ENCODE results near the gene SLF2.

SLF2 gene, protein sequence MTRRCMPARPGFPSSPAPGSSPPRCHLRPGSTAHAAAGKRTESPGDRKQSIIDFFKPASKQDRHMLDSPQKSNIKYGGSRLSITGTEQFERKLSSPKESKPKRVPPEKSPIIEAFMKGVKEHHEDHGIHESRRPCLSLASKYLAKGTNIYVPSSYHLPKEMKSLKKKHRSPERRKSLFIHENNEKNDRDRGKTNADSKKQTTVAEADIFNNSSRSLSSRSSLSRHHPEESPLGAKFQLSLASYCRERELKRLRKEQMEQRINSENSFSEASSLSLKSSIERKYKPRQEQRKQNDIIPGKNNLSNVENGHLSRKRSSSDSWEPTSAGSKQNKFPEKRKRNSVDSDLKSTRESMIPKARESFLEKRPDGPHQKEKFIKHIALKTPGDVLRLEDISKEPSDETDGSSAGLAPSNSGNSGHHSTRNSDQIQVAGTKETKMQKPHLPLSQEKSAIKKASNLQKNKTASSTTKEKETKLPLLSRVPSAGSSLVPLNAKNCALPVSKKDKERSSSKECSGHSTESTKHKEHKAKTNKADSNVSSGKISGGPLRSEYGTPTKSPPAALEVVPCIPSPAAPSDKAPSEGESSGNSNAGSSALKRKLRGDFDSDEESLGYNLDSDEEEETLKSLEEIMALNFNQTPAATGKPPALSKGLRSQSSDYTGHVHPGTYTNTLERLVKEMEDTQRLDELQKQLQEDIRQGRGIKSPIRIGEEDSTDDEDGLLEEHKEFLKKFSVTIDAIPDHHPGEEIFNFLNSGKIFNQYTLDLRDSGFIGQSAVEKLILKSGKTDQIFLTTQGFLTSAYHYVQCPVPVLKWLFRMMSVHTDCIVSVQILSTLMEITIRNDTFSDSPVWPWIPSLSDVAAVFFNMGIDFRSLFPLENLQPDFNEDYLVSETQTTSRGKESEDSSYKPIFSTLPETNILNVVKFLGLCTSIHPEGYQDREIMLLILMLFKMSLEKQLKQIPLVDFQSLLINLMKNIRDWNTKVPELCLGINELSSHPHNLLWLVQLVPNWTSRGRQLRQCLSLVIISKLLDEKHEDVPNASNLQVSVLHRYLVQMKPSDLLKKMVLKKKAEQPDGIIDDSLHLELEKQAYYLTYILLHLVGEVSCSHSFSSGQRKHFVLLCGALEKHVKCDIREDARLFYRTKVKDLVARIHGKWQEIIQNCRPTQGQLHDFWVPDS

DNA sequence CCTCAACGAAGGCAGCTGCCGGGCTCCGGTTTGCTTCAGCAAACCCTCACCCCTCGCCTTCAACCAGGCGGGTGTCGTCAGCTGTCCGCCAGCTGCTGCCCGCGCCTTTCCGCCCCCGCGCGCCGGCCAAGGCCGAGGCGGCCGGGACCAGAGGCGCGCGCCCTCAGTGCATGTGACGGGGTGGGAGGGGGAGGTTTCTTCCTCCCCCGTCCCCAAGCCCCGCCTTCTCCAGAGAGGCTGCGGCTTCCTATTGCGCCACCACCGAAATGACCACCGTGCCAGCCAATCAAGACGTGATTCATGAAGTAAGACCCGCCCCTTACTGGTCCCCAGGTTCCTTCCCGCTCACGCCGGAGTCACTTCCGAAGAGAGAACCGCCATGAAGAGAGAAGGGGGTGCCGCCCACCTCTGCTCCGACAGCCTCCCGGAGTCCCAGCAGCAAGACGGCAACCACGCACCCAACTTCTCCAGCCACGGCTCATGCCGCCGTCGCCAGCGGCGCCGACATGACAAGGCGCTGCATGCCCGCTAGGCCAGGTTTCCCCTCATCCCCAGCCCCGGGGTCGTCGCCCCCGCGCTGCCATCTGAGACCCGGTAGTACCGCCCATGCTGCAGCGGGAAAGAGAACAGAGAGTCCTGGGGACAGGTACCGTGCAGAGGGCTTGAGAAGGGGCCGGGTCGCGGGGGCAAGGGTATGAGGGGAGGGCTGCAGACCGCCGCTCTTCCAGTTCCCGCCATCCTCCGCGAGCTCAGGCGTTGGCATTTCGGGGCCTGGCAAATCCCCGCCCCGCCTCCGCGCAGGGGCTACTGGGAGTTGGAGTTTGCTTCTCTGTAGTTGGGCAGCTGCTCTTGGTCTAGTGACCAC, at the start of gene SLF2:
TSS of gene SLF2 (plus strand) at position 359 of the 865 bp plus-strand sequence. CDS start at position 507, 148 bp downstream.
- POLR2A ChIA-PET (ENCODE audit: low non-redundant PET): interaction anchor here (0.6 kb wide), 1 partner anchor 205 kb away, joined by 3 read pairs; no protein-coding TSS in a partner anchor
- peak; percentile 100 for DNase-seq (ENCODE audit: low spot score)
- peak within 1 kb of the TSS; percentile 91 for H3K27ac ChIP-seq
- CTCF ChIA-PET: interaction anchor here (0.6 to 1.4 kb wide), 4 partner anchors 10 to 653 kb away, joined by 3 to 4 read pairs (median 3); no protein-coding TSS in a partner anchor
- TF ChIP-seq, protein P1, sequence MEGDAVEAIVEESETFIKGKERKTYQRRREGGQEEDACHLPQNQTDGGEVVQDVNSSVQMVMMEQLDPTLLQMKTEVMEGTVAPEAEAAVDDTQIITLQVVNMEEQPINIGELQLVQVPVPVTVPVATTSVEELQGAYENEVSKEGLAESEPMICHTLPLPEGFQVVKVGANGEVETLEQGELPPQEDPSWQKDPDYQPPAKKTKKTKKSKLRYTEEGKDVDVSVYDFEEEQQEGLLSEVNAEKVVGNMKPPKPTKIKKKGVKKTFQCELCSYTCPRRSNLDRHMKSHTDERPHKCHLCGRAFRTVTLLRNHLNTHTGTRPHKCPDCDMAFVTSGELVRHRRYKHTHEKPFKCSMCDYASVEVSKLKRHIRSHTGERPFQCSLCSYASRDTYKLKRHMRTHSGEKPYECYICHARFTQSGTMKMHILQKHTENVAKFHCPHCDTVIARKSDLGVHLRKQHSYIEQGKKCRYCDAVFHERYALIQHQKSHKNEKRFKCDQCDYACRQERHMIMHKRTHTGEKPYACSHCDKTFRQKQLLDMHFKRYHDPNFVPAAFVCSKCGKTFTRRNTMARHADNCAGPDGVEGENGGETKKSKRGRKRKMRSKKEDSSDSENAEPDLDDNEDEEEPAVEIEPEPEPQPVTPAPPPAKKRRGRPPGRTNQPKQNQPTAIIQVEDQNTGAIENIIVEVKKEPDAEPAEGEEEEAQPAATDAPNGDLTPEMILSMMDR (conservative IDR thresholded peaks at IDR 0.05; ENCODE audit: low read depth): no peak

DNA sequence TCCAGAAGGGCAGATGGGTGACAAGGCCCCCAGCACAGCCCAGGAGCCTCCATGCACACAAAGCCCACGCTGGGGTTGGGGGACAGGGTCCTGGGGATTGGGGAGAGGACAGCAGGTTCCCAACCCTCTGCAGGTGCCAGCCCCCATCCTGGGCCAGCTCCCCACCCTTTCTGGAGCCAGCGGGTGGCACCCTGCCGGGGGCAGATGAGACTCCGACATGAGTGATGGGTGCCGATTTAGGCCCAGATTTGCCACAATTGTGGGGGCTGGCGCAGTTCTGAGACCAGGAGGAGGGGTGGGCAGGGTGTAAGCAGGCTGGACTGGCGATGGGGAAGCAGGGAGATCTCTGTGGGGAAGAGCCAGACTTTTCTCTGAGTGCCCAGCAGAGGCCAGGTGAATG, 49.3 kb upstream of the SLF2 start:
- POLR2A ChIA-PET (ENCODE audit: low non-redundant PET): no interaction called here
- DNase-seq (ENCODE audit: low spot score): no peak
- CTCF ChIA-PET: no interaction called here
- TF ChIP-seq, protein P1 (conservative IDR thresholded peaks at IDR 0.05; ENCODE audit: low read depth): no peak
- no peak overlapping the region for H3K27ac ChIP-seq

DNA sequence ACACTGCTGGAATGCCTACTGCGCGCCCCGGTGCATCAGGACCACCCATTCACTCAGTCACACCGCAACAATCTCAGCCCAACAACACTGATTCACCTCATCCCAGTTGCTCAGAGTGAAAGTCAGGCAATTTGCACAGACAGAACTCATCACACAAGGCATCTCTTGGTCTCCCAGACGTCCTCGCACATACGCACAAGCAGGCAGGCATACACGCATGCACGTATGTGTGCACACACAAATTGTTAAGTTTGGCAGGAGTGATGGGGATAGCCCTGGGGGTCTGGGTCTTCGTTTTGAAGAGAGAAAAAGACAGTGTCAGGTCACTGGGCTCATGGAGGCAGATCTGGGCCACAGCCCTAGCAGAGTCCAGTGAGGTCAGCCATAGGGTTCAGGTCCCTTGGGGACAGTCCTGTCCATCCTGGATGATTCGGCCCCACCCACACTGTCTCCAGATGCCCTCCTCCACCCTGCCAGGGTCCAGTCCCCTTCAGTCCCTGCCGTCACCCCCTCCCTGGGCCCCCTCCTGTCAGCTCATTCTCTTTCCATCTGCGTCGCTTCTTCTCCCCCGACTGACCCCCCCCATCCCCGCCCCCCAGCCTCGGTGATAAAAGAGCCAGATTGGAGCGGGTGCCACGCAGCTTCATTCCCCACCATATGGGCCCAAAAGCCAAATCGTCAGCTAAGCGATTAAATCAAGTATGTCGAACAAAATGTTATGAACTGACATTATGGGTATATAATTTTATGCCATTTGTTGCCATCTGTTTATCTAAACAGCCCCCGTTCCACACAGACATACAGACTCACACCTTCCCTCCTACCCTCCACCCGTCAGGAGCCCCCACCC, 48.5 kb upstream of the SLF2 start:
- no peak overlapping the region for H3K27ac ChIP-seq
- DNase-seq (ENCODE audit: low spot score): no peak
- POLR2A ChIA-PET (ENCODE audit: low non-redundant PET): no interaction called here
- CTCF ChIA-PET: no interaction called here
- TF ChIP-seq, protein P1 (conservative IDR thresholded peaks at IDR 0.05; ENCODE audit: low read depth): no peak

DNA sequence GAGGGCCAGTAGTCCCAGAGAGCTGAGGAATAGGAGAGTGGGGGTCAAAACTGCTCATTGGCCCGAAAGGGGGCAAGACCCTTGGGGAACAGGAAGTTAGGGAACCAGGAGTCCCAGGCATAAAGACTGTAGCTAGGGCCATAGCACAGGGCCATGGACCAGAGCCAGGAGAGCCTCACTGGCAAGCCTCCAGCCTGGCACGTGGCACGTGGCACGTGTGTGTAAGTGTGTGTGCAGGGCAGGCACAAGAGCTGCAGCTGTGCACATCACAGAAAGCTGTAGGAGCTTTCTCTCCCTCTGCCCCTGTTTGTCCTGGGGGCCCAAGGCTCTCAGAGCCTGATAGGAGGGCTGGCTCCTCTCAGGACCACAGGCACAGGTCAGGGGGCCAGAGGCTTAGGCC, 47.8 kb upstream of the SLF2 start:
- H3K27ac ChIP-seq: no peak overlapping the region
- CTCF ChIA-PET: interaction anchor here (0.6 kb wide), 1 partner anchor 1520 kb away, joined by 3 read pairs; no protein-coding TSS in a partner anchor
- no peak for DNase-seq (ENCODE audit: low spot score)
- TF ChIP-seq, protein P1 (conservative IDR thresholded peaks at IDR 0.05; ENCODE audit: low read depth): no peak
- POLR2A ChIA-PET (ENCODE audit: low non-redundant PET): no interaction called here

DNA sequence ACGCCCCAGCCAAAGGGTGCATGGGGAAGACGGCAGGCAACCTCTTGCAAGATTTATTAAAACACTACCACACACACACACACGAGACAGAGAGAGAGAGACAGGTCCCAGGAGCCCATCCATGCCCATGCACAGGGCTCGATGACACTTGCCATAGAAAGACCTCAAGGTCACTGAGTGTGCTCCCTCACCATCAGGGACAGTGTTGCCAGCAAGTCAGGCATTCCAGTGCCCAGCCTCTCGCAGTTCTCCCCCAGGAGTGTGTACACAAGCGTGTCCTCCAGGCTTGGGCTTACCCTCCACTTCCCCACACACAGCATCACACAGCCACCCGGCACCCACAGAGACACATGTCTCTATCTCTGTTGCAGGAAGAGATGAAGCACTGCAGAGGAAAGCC, 46.8 kb upstream of the SLF2 start:
- ChIA-PET CTCF (interaction anchor here (1.0 kb wide), 1 partner anchor 13 kb away, joined by 4 read pairs; no protein-coding TSS in a partner anchor), POLR2A (ENCODE audit: low non-redundant PET) (no interaction called here)
- no peak for DNase-seq (ENCODE audit: low spot score)
- TF ChIP-seq, protein P1 (conservative IDR thresholded peaks at IDR 0.05; ENCODE audit: low read depth): no peak
- no peak overlapping the region for H3K27ac ChIP-seq
